ACHN (cell line): ENCODE data around the gene POLR2C.

Experiments used
- DNase-seq: peaks from one replicate; pipeline ENCODE4 v3.0.0-alpha.2; 2015
- in situ Hi-C: cut with HindIII; loops from 2 replicates; pipeline ENCODE4 v1.10.0; 2017; ENCODE audit warnings: low sequenced_read_pairs, low pct_ligation_motif_present, low pct_unique_long_range_greater_than_20kb

POLR2C gene

DNA sequence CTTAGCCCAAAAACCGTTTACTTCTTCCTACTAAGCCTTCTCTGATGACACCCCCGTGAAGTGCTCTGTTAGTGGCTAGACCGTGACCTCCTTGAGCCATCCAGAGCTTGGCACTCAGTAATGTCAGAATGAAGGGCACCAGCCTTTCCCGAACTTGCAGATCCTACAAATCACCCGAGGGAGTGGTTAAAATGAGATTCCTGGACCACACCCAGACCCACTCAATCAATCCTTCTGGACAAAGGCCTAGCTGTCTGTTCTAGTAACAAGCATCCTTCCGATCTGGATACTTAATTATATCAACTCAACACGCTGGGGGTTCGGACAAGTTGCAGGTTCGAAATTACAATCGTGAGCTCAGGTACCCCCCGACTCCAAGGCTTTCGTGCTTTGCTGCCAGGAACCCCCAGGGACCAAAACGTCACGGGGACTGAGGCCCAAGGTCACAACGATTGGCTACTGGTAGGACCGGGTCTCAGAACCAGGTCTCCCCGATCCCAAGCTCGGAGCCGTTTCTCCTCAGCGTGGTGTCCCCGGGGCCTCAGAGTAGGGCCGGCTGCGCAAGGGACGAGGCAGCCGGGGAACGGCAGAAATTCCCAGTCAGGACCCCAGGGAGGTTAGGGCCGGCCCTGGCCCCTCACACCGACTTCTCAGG lies 15.8 kb upstream of the POLR2C start:
- DNase-seq, result peak; percentile 26
- in situ Hi-C loops, result no loop called here

DNA sequence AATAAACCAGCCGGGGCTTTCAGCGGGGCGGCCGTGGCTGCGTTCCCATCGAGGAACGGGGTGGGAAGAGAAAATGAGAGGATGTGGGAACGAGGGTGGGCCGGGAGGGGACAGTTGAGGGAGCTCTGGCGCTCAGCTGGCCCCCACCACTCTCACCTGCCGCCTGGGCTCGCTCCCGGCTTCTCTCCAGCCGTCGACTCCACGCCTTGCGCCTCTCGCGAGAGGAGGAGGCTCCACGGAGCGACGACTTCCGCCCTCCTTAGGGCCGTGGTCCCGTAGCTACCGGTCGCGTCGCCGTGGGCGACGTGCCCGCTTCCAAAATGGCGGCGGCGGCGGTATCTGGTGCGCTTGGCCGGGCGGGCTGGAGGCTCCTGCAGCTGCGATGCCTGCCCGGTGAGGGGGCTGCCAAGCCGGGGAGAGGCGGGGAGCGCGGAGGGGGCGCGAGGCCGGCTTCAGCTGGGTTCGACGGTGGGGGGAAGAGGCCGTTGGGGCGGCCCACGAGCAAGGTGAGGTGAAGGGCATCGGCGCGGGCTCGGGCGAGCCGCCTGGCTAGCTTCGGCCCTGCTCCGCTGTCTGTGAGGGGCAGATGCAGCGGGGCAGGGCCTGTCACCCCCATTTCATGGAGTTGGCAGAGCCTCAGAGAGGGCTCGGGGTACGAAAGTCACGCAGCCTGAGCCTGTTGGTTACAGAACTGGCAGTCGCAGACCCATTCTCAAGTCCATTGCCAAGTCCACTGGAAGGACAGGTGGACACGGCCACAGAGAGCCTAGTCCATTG lies 15.1 kb upstream of the POLR2C start, which contains the start of the genes CIAPIN1 and COQ9:
CIAPIN1 (minus strand) TSS at position 200 of the 777 bp plus-strand sequence. CDS start 6,457 bp downstream, outside the sequence.
COQ9 (plus strand) TSS at position 294 of the 777 bp plus-strand sequence; CDS start at position 321, 27 bp downstream.
- DNase-seq, result peak; percentile 97
- in situ Hi-C loops, result no loop called here

DNA sequence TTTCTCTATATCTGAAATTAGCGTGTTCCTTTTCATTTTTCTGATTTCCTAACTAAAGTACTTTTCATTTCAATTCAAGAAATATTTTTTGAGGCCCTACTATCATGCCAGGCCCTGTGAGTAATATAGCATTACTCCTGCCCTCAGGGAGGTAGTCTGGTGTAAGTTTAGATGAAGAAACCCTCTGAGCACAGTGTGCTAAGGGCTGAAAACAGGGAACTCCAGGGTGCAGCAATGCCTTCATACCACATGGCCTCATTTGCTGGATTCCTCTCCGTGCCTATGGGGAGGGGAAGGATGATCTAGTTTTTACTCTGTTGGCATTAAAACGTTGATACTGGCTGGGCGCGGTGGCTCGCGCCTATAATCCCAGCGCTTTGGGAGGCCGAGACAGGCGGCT lies 10.5 kb upstream of the POLR2C start:
- DNase-seq, result no peak
- in situ Hi-C loops, result no loop called here

DNA sequence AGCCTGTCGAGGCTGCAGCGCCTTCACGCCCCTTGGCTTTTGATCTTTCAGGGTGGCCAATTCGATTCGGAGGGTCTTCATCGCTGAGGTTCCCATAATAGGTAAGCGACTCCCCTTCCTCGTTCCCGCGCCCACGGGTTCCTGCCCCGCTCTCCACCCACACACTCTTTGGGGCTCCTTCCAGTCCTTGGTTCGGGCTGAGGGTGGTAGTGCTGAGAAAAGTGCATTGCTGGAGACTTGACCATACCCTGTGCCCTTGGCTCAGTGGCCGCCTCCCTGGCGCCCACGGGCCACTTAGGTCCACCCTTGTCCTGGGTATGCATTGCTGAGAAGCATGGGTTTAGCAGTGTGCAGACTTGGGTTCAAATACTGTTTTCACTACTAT lies 491 bp downstream of the POLR2C start:
- in situ Hi-C loops, result no loop called here

DNA sequence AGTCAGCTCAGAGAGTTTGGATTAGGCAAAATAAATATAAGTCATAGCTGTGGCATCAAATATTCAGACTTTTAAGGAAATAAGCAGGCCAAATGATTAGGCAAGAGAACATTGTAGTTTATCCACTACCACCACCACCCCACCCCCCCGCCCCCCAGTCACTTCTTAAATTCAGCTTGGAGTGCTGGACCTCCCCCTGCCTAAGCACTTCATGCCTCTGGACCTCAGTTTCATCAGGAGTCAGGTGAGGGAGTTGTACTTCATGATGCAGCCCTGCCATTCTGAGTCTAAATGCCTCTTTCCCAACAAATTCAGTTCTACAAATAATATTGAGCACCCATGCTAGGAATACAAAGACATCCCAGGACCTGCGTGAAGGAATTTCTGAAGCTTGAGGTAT lies 2.0 kb downstream of the POLR2C start:
- in situ Hi-C loops, result no loop called here
- no peak for DNase-seq

More for the DNA sequence above, 491 bp downstream of the POLR2C start:
- no peak for DNase-seq

DNA sequence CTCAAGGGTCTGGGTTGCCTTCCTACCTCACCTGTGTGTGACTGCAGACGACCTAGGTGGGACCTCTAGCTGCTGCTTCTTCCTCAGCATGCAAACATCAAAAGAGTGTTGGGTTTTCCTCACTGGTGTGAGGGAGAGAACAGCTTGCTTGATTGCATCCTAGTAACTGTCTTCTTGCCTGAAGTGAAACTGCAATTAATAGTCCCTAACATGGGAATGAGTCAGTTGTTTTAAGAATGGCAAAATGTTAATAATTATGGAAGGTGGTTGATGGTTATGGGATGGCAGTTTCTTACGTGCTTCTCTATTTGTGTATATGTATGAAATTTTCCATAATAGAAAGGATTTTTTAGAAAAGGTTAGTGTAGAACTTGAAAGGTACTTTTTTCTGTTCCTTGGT lies 5.9 kb downstream of the POLR2C start:
- DNase-seq, result no peak
- in situ Hi-C loops, result no loop called here

DNA sequence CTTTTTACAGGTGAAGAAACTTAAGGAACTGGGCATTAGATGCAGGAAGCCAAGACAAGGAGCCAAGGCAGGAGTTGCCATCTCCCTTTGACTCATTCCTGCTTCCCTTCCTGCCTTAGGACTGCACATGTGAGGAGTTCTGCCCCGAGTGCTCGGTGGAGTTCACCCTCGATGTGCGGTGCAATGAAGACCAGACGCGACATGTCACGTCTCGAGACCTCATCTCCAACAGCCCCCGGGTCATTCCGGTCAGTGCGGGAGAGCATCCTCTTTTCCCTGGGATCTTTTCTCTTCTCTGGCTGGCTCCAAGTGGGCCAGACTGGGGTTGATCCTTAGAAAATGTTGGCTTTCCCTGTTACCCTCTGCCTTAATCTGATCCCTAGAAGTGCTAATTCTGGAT lies 6.6 kb downstream of the POLR2C start:
- no peak for DNase-seq
- in situ Hi-C loops, result no loop called here

DNA sequence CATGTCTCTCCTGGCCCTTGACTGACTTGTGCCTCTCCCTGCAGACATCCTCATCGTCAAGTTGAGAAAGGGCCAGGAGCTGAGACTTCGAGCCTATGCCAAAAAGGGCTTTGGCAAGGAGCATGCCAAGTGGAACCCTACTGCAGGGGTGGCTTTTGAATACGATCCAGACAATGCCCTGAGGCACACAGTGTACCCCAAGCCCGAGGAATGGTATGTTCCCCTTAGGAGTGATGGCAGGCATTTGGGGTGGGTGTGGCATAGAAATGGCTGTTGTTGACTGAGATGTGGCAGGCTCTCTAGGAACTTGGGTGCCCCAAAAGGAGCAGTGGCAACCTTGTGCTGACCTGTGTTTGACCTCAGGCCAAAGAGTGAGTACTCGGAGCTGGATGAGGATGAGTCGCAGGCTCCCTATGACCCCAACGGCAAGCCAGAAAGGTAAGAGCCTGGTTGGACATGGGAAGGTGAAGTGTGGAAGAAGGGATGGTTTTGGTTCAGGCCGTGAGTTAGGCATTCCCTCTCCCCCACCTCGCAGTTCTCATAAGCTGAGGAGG lies 7.5 kb downstream of the POLR2C start:
- in situ Hi-C loops, result no loop called here
- no peak for DNase-seq

DNA sequence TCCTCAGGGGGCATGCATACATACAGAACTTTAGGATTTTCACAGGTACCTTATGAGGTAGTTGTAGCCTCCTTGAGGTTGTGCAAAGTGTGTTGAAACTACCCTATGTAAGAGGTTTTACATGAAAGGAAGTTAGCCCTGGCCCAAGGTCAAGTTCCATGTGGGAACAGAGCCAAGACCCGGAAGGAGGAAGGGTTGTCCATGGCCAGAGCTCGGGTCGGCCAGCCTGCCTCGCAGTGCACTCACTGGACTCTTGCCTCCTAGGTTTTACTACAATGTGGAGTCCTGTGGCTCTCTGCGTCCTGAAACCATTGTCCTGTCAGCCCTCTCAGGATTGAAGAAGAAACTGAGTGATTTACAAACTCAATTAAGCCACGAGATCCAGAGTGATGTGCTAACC lies 8.2 kb downstream of the POLR2C start:
- in situ Hi-C loops, result no loop called here
- no peak for DNase-seq

DNA sequence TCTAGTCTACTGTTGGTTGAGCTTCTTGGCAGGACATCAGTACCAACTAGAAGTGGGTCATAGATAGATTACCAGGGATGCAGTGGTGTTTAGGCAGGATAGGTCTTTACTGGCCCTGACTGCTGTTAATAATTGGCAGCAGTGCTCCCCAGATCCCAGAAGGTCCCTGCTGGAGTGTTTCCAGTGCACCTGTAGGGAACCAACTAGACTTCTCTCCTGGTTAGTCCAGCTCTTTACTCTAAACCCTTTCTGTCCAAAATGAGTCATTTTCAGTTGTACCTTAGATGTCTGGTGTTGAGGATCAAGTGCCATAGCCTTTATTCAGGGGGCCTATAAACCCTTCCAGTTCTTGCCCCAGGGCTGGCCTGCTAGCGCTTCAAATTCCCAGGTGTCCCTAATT lies 8.7 kb downstream of the POLR2C start:
- in situ Hi-C loops, result no loop called here
- peak; percentile 58 for DNase-seq

DNA sequence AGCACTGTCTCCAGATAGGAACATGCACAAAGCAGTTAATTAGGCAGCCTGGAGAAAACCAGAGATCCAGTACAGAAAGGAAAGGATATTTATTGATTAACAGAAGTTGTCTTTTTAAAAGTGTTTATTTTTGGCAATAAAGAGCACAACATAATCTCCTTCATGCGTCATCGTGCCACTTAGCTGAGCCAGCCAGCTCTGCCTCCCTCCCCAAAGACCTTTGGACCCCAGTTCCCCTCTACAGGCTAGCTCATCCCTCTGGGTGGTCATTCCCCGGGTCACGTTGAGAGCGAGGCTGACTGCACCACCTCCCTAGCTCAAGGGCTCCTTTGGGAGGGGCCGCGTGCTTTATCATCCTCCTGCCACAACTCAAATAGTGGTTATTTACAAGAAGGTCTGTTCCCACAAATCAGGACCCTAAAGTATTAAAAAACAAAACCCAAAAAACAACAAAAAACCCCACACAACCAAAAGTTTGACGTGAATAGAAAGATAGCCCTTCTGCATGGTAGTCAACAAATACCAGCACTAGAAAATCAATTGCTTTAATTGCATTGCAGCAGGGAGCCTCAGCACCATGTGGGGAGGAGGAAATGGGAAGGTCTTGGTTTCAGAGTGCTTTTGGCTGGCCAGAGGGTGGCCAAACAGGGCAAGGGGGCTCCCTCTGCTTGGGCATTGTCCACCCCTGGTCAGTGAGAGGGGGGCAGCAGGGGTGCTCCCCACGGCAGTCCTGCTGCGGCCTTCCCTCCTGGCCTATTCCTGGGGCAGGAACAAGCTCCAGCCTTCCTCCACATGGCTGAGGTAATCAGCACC lies 9.6 kb downstream of the POLR2C start:
- peak; percentile 80 for DNase-seq
- in situ Hi-C loops, result no loop called here

DNA sequence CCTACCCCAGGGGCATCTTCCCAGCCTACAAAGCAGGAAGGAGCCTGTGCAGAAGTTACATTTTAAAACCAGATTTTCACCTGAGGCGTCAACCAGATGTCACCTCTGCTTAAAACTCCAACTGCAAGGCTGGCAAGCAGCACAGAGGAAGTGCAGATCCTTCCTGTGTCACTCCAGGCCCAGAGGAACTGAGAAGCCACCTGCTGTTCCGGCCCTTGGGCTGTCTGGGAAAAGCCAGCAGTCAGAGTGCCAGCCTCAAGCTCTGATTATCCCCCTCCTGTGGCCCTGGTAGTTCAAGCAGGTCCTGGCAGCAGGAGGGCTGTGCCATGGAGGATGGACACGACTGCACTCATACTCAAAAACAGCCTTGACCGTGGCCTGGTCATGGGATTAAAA lies 10.2 kb downstream of the POLR2C start:
- DNase-seq, result no peak
- in situ Hi-C loops, result no loop called here

DNA sequence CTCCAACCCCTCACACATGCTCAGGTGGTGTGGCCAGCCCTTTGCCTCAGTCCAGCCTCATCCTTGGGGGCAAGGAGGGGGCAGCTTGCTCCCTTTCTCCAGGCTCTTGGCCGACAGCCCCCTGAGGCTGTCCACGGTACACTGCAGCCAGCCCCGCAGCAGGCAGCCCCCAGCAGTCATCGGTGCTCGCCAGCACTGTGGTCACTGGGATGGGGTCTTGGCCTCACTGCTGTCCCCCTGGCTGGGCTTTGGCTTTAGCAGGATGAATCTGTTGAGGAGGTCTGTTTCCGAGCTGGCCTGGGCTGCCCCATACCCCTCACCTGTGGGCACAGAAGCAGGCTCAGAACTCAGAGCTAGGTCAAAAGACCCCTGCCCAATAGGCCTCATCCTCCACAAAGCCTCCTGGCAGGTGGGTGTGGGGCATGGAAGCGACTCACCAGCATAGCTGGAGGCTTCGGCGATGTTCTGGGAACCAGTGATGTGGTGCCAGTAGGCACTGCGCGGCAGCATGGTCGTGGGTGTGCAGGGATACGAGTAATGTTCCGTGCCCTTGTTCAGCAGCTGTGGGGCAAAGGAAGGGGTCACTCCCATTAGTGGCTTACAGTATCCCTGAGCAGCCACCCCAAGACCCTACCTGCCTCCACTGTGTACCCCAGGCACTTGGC lies 10.8 kb downstream of the POLR2C start:
- DNase-seq, result no peak
- in situ Hi-C loops, result no loop called here

DNA sequence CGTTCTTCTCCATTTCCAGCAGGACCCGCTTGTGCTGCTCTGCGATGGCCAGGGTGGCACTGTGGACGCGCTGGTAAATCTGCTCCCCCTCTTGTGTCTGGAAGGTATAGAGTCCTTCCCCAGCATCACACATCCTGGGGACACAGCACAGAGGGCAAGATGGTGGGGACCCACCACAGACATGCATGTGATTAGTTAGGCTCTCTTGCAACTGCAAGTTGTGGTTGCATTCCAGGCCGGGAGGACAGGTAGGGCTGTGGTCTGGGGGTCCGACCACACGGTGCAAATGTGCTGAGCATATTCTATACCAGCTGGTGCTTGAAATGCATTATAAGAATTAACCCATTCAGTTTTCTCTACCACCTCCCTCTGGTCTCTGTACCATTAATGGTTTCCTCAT lies 11.4 kb downstream of the POLR2C start:
- DNase-seq, result no peak
- in situ Hi-C loops, result no loop called here

DNA sequence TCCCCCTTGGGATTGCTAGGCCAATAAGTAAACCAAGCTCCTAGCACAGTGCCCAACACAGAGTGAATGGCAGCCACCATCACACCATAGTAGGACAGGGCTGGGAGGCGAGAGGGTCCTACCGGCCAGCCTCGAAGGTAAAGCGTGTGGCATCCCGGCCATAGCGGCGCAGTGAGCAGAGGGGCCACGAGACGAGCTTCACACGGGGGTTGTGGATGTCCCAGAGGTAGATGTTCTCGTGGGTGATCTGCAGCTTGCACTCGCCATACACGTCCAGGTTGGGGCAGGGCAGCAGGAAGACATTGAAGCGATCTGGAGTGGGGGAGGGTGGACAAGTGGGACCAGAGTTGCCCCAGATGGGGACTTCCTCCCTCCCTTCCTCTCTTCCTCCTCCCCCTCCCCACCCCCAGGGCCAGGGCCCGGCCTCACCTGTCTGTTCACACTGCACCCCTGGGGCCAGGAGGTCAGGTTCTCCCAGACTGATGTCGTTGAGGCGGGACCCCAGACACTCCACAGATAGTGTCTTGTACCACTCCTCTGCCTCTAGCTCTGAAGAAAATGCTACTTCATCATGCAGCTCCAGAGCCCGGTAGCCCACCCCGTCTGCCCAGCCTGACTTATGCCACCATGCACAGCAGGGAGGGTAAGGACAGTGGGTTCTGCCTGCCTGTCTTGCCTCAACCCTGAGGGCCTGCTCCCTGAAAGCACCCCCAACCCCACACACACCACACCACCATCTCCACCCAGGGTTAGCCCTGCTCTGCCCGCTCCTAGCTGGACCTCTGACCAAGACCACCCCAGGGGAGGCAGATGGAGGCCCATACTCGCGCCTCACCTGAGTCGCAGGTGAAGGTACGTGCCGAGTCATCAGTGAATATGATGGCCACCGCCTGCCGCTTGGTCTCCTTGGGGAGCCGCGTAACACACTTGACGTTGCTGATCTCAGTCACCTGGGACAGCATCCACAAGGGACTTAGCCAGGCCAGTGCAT lies 12.5 kb downstream of the POLR2C start:
- no peak for DNase-seq
- in situ Hi-C loops, result no loop called here

DNA sequence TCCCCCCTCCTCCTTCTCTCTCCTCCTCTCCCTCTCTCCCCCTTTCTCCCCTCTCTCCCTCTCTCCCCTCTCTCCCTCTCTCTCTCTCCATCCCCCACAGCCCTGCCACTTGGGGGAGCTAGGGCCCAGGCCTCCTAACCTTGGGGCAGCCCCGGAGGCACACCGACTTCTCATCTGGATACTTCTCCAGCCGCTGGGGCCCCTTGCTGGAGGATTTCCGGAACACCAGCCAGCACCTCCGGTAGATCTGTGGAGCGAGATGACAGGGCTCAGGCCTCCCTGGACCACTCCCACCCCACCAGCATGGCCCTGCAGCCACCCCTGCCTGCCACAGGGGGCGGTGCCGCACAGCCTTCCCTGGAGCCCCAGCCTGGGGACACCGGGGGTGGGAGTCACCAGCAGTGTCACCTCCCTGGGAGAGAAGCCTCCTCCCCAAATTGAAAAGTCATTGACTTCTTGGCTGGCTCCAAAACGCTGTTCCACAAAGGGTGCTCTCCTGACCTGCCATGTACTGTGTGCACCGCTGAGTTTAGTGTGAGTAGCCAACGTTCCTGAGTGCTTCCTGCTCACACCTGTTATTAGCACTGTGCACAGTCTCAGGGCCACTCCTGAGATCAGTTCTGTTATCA lies 13.3 kb downstream of the POLR2C start:
- in situ Hi-C loops, result no loop called here
- DNase-seq, result peak; percentile 65
